Measurements from ENCODE around the gene DCAF8L2. TPM values are rescaled to one million over a fixed set of nuclear protein-coding genes. Genes with fewer than 3 reads are reported as not detected.
A peak's percentile ranks its signal among the peaks of the same experiment; 100 is the strongest.

Gene DCAF8L2
- total RNA-seq, 1 donor from 2014 or later, result not detected

DNA sequence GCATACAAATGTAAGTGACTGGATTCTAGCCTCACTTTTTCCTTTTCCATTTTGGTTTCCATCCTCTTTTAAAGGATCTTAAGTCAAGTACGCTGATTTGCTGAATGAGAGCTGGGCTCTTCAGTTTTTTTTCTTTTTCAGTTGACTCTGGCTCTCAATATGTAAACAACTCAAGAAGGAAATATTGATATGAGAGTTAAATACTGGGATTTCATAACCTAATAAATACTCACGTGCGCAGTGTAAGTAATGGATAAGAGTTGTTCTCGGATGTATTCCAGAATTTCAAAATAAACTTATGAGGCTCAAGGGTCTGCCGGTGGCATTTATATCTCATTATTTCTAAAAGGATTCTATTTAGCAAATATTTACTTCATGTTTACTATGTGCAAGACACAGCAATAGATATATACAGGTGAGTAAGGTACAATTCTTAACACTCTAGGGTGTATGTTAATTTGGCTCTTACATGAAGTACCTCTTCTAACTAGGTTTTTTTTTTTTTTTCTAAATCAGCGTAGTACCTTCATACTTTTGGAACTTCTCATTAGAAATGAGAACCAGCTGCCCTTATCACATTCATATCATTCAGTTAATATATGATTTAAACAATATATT, 206.6 kb downstream of the DCAF8L2 start:
- no peaks in the 10 kb centered on the region for H4K20me1 ChIP-seq (ENCODE audit: insufficient read depth, low read length)
- no peaks in the 10 kb centered on the region for H3K79me2 ChIP-seq (ENCODE audit: insufficient read depth, low read length)
- H3K27me3 ChIP-seq (ENCODE audit: insufficient read depth, low read length), result no peaks in the 10 kb centered on the region
- no peaks in the 10 kb centered on the region for H3K36me3 ChIP-seq (ENCODE audit: insufficient read depth, low read length)
- FAIRE-seq (peak; percentile 43), DNase-seq (ENCODE audit: low read depth) (no peak)
- no peaks in the 10 kb centered on the region for H3K4me1 Mint-ChIP-seq (ENCODE audit: low read depth, unreplicated experiment)
- no peak overlapping the region for H3K4me2 ChIP-seq (ENCODE audit: low read length)
- H2AFZ ChIP-seq (ENCODE audit: low read depth, low read length), result no peak overlapping the region
- H3K27ac Mint-ChIP-seq (ENCODE audit: unreplicated experiment), result no peak overlapping the region
- no peaks in the 10 kb centered on the region for H3K4me1 ChIP-seq (ENCODE audit: insufficient read depth, low read length)
- H3K4me3 ChIP-seq (ENCODE audit: insufficient read depth, low read depth, low read length), result no peak overlapping the region
- H3K9ac ChIP-seq (ENCODE audit: low read length), result no peak overlapping the region
- no peaks in the 10 kb centered on the region for H3K9me3 Mint-ChIP-seq (ENCODE audit: unreplicated experiment)
- H3K36me3 Mint-ChIP-seq (ENCODE audit: low read depth, unreplicated experiment), result no peaks in the 10 kb centered on the region
- TF ChIP-seq EZH2 (IDR thresholded peaks at IDR 0.05; ENCODE audit: insufficient read depth, low read length), result no peak
- TF ChIP-seq, protein P1, sequence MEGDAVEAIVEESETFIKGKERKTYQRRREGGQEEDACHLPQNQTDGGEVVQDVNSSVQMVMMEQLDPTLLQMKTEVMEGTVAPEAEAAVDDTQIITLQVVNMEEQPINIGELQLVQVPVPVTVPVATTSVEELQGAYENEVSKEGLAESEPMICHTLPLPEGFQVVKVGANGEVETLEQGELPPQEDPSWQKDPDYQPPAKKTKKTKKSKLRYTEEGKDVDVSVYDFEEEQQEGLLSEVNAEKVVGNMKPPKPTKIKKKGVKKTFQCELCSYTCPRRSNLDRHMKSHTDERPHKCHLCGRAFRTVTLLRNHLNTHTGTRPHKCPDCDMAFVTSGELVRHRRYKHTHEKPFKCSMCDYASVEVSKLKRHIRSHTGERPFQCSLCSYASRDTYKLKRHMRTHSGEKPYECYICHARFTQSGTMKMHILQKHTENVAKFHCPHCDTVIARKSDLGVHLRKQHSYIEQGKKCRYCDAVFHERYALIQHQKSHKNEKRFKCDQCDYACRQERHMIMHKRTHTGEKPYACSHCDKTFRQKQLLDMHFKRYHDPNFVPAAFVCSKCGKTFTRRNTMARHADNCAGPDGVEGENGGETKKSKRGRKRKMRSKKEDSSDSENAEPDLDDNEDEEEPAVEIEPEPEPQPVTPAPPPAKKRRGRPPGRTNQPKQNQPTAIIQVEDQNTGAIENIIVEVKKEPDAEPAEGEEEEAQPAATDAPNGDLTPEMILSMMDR (IDR thresholded peaks at IDR 0.05; ENCODE audit: insufficient read depth, low read depth, low read length), result no peak
- no peaks in the 10 kb centered on the region for H3K9me3 ChIP-seq (ENCODE audit: insufficient read depth, low read depth, low read length)
- H3K4me3 Mint-ChIP-seq (ENCODE audit: unreplicated experiment), result no peak overlapping the region
- no peaks in the 10 kb centered on the region for H3K27me3 Mint-ChIP-seq (ENCODE audit: low read depth, unreplicated experiment)
- H3K27ac ChIP-seq (ENCODE audit: low read depth, low read length), result no peak overlapping the region

GRCh38 chrX:27797575-27797974, 207.4 kb downstream of the DCAF8L2 start:
- Histone ChIP-seq H2AFZ (ENCODE audit: low read depth, low read length) (no peak overlapping the region), H4K20me1 (ENCODE audit: insufficient read depth, low read length) (no peaks in the 10 kb centered on the region), H3K27me3 (ENCODE audit: insufficient read depth, low read length) (no peaks in the 10 kb centered on the region), H3K4me3 (ENCODE audit: insufficient read depth, low read depth, low read length) (no peak overlapping the region), H3K27ac (ENCODE audit: low read depth, low read length) (no peak overlapping the region), H3K4me1 (ENCODE audit: insufficient read depth, low read length) (no peaks in the 10 kb centered on the region), H3K79me2 (ENCODE audit: insufficient read depth, low read length) (no peaks in the 10 kb centered on the region), H3K9ac (ENCODE audit: low read length) (no peak overlapping the region), H3K4me2 (ENCODE audit: low read length) (no peak overlapping the region), H3K36me3 (ENCODE audit: insufficient read depth, low read length) (no peaks in the 10 kb centered on the region), H3K9me3 (ENCODE audit: insufficient read depth, low read depth, low read length) (no peaks in the 10 kb centered on the region)
- Mint-ChIP-seq H3K27me3 (ENCODE audit: low read depth, unreplicated experiment) (no peaks in the 10 kb centered on the region), H3K4me1 (ENCODE audit: low read depth, unreplicated experiment) (no peaks in the 10 kb centered on the region), H3K9me3 (ENCODE audit: unreplicated experiment) (no peaks in the 10 kb centered on the region), H3K36me3 (ENCODE audit: low read depth, unreplicated experiment) (no peaks in the 10 kb centered on the region), H3K4me3 (ENCODE audit: unreplicated experiment) (no peak overlapping the region), H3K27ac (ENCODE audit: unreplicated experiment) (no peak overlapping the region)
- no peak for DNase-seq (ENCODE audit: low read depth)
- FAIRE-seq, result no peak
- TF ChIP-seq, protein P1 (IDR thresholded peaks at IDR 0.05; ENCODE audit: insufficient read depth, low read depth, low read length), result no peak
- TF ChIP-seq EZH2 (IDR thresholded peaks at IDR 0.05; ENCODE audit: insufficient read depth, low read length), result no peak

Other genes starting within 250 kb of the DCAF8L2 start
- gene PPP4R3C, start 127.0 kb upstream of the DCAF8L2 start, total RNA-seq, result not detected in 2 replicates
- not detected in 2 replicates for gene MAGEB10, start 217.6 kb downstream of the DCAF8L2 start, total RNA-seq